RWPE1 (cell line): ENCODE results near the gene APBA2.

Experiments used
- CTCF ChIA-PET: fragments of 350-600 bp; sonication (Branson Sonifier 250); formaldehyde crosslinking; extraction: SDS; loops from one replicate; lab custom pipeline; 2021; lab: Yijun Ruan, JAX
- POLR2A ChIA-PET: fragments of 400-600 bp; formaldehyde crosslinking; extraction: SDS; loops from one replicate; lab custom pipeline; 2020; ENCODE audit warnings: antibody characterized with exemption; ENCODE audit not compliant: low non-redundant PET; lab: Yijun Ruan, JAX
- DNase-seq: peaks from one replicate; pipeline ENCODE4 v3.0.0; 2012; ENCODE audit warnings: low spot score
- H3K27ac ChIP-seq: fragments of 450-650 bp; 2 replicates; pipeline ENCODE4 v1.5.1; 2017
- TF ChIP-seq, protein P1 (sequence below): fragments of 450-650 bp; conservative IDR thresholded peaks from 2 replicates; pipeline ENCODE4 v1.5.1; 2017; ENCODE audit warnings: low read depth, mild to moderate bottlenecking

APBA2 gene

DNA sequence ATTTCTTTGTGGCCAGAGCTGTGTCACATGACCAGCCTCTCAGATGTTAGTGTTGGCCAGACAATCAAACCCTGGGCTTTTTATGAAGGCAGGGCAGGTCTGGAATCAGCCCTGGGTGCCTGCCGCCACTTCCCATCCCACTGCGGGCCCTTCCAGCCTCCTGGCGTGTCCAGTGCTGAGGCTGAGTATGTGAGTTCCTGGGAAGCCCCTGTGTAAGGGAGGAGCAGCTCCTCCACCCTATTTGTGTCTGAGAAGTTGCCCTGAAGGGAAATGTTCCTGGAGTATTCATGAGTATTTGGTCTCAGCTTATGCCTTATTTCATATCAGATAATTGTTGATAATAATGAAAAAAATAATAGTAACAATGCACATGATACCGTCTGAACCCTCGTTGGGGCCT lies 193.7 kb downstream of the APBA2 start:
- DNase-seq = no peak
- TF ChIP-seq, protein P1, sequence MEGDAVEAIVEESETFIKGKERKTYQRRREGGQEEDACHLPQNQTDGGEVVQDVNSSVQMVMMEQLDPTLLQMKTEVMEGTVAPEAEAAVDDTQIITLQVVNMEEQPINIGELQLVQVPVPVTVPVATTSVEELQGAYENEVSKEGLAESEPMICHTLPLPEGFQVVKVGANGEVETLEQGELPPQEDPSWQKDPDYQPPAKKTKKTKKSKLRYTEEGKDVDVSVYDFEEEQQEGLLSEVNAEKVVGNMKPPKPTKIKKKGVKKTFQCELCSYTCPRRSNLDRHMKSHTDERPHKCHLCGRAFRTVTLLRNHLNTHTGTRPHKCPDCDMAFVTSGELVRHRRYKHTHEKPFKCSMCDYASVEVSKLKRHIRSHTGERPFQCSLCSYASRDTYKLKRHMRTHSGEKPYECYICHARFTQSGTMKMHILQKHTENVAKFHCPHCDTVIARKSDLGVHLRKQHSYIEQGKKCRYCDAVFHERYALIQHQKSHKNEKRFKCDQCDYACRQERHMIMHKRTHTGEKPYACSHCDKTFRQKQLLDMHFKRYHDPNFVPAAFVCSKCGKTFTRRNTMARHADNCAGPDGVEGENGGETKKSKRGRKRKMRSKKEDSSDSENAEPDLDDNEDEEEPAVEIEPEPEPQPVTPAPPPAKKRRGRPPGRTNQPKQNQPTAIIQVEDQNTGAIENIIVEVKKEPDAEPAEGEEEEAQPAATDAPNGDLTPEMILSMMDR = no peak
- CTCF ChIA-PET = no interaction called here
- POLR2A ChIA-PET = no interaction called here
- H3K27ac ChIP-seq = no peak overlapping the region

DNA sequence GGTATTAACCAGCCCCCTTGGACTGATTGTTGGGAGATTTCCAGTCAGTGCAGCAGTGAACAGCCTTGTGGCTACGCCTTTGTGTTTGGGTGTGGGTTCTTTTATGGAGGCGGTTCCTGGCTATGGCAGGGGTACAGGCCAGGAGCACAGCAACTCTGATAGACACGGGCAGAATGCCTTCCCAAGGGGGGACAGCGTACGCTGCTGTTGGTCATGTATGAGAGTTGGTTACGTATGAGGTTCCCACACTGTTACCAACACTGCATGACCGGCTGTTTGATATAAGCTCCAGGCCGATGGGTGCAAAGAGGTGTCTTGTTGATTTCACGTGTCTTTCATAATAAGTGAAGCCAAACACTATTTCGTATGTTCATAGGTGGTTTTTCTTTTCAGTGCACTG lies 196.0 kb downstream of the APBA2 start:
- POLR2A ChIA-PET = no interaction called here
- TF ChIP-seq, protein P1 = no peak
- DNase-seq = no peak
- no peak overlapping the region for H3K27ac ChIP-seq
- CTCF ChIA-PET = interaction anchor here (1.3 kb wide), 1 partner anchor 22 kb away, joined by 4 read pairs; no protein-coding TSS in a partner anchor

DNA sequence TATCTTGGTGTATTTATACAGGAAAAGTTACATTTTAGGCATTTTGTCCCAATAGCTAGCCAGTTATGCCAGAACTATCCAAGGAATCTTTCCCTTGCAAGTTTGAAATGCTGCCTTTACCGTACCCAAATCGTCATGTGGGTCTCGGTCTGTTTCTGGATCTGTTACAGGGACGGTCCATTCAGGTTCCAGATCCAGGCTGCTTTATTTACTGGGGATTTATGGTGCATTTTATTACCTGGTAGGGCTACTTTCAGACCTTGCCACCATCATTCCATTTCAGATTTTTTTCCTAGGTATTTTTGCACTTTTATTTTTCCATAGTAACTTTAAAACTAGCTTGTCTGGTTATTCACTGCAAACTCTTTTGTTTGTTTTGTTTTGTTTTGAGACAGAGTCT lies 197.4 kb downstream of the APBA2 start:
- POLR2A ChIA-PET = no interaction called here
- DNase-seq = no peak
- CTCF ChIA-PET = no interaction called here
- no peak overlapping the region for H3K27ac ChIP-seq
- TF ChIP-seq, protein P1 = no peak

DNA sequence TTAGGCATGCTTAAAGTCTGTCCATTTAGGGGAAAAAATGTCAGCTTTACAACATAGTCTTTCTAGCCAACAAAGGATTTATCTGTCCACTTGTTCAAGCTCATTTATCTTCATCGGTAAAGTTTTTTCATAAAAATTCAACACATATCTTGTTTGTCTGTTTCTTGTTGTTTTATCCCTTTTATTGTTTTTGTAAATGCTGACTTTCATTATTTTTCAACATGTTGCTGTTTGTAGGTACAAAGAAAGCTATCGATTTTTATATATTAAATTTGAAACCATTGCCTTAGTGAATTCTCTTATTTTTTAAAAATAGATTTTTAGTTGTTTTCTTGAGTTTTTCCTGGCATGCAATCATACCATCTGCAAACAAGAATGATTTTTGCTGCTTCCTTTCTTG lies 198.1 kb downstream of the APBA2 start:
- DNase-seq = no peak
- POLR2A ChIA-PET = no interaction called here
- TF ChIP-seq, protein P1 = no peak
- H3K27ac ChIP-seq = no peak overlapping the region
- CTCF ChIA-PET = no interaction called here

DNA sequence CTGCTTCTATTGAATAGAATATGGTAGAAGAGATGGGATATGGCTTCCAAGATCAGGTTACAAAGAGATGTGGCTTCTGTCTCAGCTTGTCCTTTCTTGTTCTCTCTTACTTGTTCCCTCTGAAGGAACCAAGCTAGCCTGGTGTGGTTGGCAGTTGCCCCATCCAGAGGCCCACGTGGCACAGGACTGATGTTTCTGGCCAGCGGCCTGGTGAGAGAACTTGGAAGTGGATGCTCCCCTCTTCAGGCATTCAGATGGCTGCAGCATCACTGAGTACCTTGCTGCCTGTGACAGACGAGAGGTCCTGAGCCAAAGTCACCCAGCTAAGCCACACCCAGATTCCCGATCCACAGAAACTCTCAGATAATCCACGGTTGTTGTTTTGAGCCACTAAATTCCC lies 200.2 kb downstream of the APBA2 start:
- TF ChIP-seq, protein P1 = no peak
- no peak for DNase-seq
- no peak overlapping the region for H3K27ac ChIP-seq
- ChIA-PET POLR2A (interaction anchor here (0.7 kb wide), 1 partner anchor 8 kb away, joined by 5 read pairs; no protein-coding TSS in a partner anchor), CTCF (interaction anchor here (1.1 kb wide), 1 partner anchor 16 kb away, joined by 3 read pairs; no protein-coding TSS in a partner anchor)

DNA sequence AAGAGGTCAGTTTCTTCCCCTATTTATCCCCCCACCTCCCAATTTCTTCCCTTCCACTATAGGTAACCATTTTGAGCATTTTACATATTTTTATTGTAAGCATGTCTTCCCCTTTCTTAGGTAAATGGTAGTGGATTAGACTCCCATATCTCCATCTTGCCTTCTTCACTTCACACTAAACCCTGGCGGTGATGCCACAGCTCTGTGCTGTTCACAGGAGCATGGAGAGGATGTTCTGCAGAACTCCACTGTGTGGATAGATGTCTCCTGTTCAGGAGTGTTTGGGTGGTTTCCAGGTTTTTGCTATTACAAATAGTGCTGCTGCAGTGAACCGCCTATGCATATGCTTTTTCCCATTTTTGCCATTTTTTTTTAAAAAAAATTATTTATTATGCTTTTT lies 201.1 kb downstream of the APBA2 start:
- no peak overlapping the region for H3K27ac ChIP-seq
- ChIA-PET CTCF (interaction anchor here (1.1 kb wide), 1 partner anchor 15 kb away, joined by 3 read pairs; no protein-coding TSS in a partner anchor), POLR2A (no interaction called here)
- TF ChIP-seq, protein P1 = no peak
- DNase-seq = no peak
